Measurements from ENCODE around the gene SYNGAP1.

DNA sequence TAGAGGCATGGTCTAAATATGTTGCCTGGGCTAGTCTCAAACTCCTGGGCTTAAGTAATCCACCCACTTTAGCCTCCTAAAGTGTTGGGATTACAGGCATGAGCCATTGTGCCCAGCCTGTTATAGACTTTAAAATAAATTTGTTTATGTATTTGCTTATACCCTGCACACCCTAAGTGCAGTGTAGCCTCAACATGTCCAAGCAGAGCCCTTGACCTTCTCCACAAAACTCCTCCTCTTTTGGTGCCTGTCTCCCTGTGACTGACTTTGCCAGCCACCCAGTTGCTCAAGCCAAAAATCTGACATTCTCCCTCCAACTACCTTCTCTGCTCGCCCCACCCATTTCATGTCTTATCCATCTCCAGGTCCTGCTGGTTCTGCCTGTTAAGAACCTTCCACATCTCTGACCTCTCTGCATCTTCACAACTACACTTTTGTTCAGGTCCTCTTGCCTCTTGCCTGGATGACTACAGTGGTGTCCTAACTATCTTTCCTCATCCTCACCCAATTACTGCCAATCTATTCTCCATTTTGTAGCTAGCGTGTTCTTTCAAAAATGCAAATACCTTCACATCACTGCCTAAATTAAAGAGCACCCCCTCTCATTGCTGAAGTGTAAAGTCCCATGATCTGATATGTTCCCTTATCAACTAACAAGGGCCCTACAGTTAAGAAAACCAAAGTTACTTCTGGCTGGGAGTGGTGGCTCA lies 39.4 kb upstream of the SYNGAP1 start:
- TF ChIP-seq CTCF (IDR thresholded peaks at IDR 0.05) (no peak), EP300 (IDR thresholded peaks at IDR 0.05) (no peak), POLR2A (IDR thresholded peaks at IDR 0.05) (no peak)

Data from stomach (tissue), 4 donors.